T-helper 2 cell treated with Interferon-gamma antibody and Interleukin-4, amounts not matched to agents 5 μg/mL and 100 μg/mL, for 36 hours (primary cell): ENCODE measurements around the gene SH3BGR.

Experiments
- DNase-seq: peaks from one replicate; pipeline ENCODE4 v3.0.0; 2021; ENCODE audit warnings: low spot score
- H3K27ac Mint-ChIP-seq: one replicate; pipeline ENCODE4 v1.8.0; 2021; ENCODE audit warnings: mild to moderate bottlenecking, mixed read lengths
- H3K27me3 Mint-ChIP-seq: one replicate; pipeline ENCODE4 v1.8.0; 2021; ENCODE audit warnings: low read depth, mixed read lengths
- H3K36me3 Mint-ChIP-seq: one replicate; pipeline ENCODE4 v1.8.0; 2021; ENCODE audit warnings: low read depth, mixed read lengths
- H3K4me1 Mint-ChIP-seq: one replicate; pipeline ENCODE4 v1.8.0; 2021; ENCODE audit warnings: low read depth, mixed read lengths
- H3K4me3 Mint-ChIP-seq: one replicate; pipeline ENCODE4 v1.8.0; 2022; ENCODE audit warnings: mild to moderate bottlenecking, moderate library complexity, mixed read lengths
- H3K9me3 Mint-ChIP-seq: one replicate; pipeline ENCODE4 v1.8.0; 2021; ENCODE audit warnings: mixed read lengths

Gene SH3BGR

GRCh38 chr21:39511102-39511501 is 59.3 kb downstream of the SH3BGR start:
- Mint-ChIP-seq H3K36me3 (no peaks in the 10 kb centered on the region), H3K4me1 (no peaks in the 10 kb centered on the region), H3K27ac (no peak overlapping the region), H3K9me3 (no peaks in the 10 kb centered on the region), H3K27me3 (no peaks in the 10 kb centered on the region), H3K4me3 (no peak overlapping the region)
- no peak for DNase-seq

- Mint-ChIP-seq H3K4me1 (peaks cover 2% of the 10 kb centered on the region), H3K27ac (no peak overlapping the region), H3K36me3 (no peaks in the 10 kb centered on the region), H3K9me3 (no peaks in the 10 kb centered on the region), H3K4me3 (no peak overlapping the region), H3K27me3 (peaks cover 3% of the 10 kb centered on the region)
- DNase-seq: no peak
Observed at GRCh38 chr21:39513735-39514134, 62.0 kb downstream of the SH3BGR start.

GRCh38 chr21:39515684-39516472 is 64.1 kb downstream of the SH3BGR start:
- Mint-ChIP-seq H3K27ac (no peak overlapping the region), H3K36me3 (no peaks in the 10 kb centered on the region), H3K27me3 (peaks cover 3% of the 10 kb centered on the region), H3K4me3 (no peak overlapping the region), H3K4me1 (peaks cover 2% of the 10 kb centered on the region), H3K9me3 (no peaks in the 10 kb centered on the region)
- no peak for DNase-seq

- H3K27me3 Mint-ChIP-seq: peaks cover 5% of the 10 kb centered on the region
- no peak overlapping the region for H3K27ac Mint-ChIP-seq
- no peaks in the 10 kb centered on the region for H3K9me3 Mint-ChIP-seq
- peak; percentile 10 for DNase-seq
- peaks cover 2% of the 10 kb centered on the region for H3K4me1 Mint-ChIP-seq
- no peaks in the 10 kb centered on the region for H3K36me3 Mint-ChIP-seq
- H3K4me3 Mint-ChIP-seq: no peak overlapping the region
Observed at GRCh38 chr21:39518055-39518846, 66.5 kb downstream of the SH3BGR start.

- H3K36me3 Mint-ChIP-seq: no peaks in the 10 kb centered on the region
- peaks cover 2% of the 10 kb centered on the region for H3K4me1 Mint-ChIP-seq
- peaks cover 5% of the 10 kb centered on the region for H3K27me3 Mint-ChIP-seq
- H3K4me3 Mint-ChIP-seq: no peak overlapping the region
- no peak overlapping the region for H3K27ac Mint-ChIP-seq
- H3K9me3 Mint-ChIP-seq: no peaks in the 10 kb centered on the region
- no peak for DNase-seq
Observed at GRCh38 chr21:39518847-39519210, 67.1 kb downstream of the SH3BGR start.

GRCh38 chr21:39519835-39520234 is 68.1 kb downstream of the SH3BGR start:
- Mint-ChIP-seq H3K4me1 (peaks cover 2% of the 10 kb centered on the region), H3K9me3 (no peaks in the 10 kb centered on the region), H3K4me3 (no peak overlapping the region), H3K27ac (no peak overlapping the region), H3K36me3 (no peaks in the 10 kb centered on the region), H3K27me3 (peaks cover 5% of the 10 kb centered on the region)
- DNase-seq: no peak

- H3K27me3 Mint-ChIP-seq: peaks cover 6% of the 10 kb centered on the region
- no peaks in the 10 kb centered on the region for H3K9me3 Mint-ChIP-seq
- DNase-seq: no peak
- no peak overlapping the region for H3K4me3 Mint-ChIP-seq
- H3K4me1 Mint-ChIP-seq: no peaks in the 10 kb centered on the region
- no peaks in the 10 kb centered on the region for H3K36me3 Mint-ChIP-seq
- H3K27ac Mint-ChIP-seq: no peak overlapping the region
Observed at GRCh38 chr21:39523399-39523798, 71.6 kb downstream of the SH3BGR start.

- no peak for DNase-seq
- Mint-ChIP-seq H3K9me3 (no peaks in the 10 kb centered on the region), H3K4me3 (no peak overlapping the region), H3K27ac (no peak overlapping the region), H3K36me3 (no peaks in the 10 kb centered on the region), H3K27me3 (peaks cover 7% of the 10 kb centered on the region), H3K4me1 (no peaks in the 10 kb centered on the region)
Observed at GRCh38 chr21:39523915-39524314, 72.1 kb downstream of the SH3BGR start.

GRCh38 chr21:39525129-39525528 is 73.4 kb downstream of the SH3BGR start:
- DNase-seq: no peak
- Mint-ChIP-seq H3K4me1 (no peaks in the 10 kb centered on the region), H3K27me3 (peaks cover 7% of the 10 kb centered on the region), H3K4me3 (no peak overlapping the region), H3K36me3 (no peaks in the 10 kb centered on the region), H3K27ac (no peak overlapping the region), H3K9me3 (no peaks in the 10 kb centered on the region)

GRCh38 chr21:39525601-39526000 is 73.8 kb downstream of the SH3BGR start:
- DNase-seq: no peak
- Mint-ChIP-seq H3K36me3 (no peaks in the 10 kb centered on the region), H3K27ac (no peak overlapping the region), H3K4me1 (no peaks in the 10 kb centered on the region), H3K9me3 (no peaks in the 10 kb centered on the region), H3K4me3 (no peak overlapping the region), H3K27me3 (peaks cover 7% of the 10 kb centered on the region)

- Mint-ChIP-seq H3K27me3 (peaks cover 7% of the 10 kb centered on the region), H3K36me3 (no peaks in the 10 kb centered on the region), H3K4me3 (no peak overlapping the region), H3K27ac (no peak overlapping the region), H3K9me3 (no peaks in the 10 kb centered on the region), H3K4me1 (no peaks in the 10 kb centered on the region)
- no peak for DNase-seq
Observed at GRCh38 chr21:39527067-39527595, 75.4 kb downstream of the SH3BGR start.

GRCh38 chr21:39527664-39528381 is 76.1 kb downstream of the SH3BGR start:
- H3K9me3 Mint-ChIP-seq: no peaks in the 10 kb centered on the region
- no peaks in the 10 kb centered on the region for H3K36me3 Mint-ChIP-seq
- peaks cover 7% of the 10 kb centered on the region for H3K27me3 Mint-ChIP-seq
- no peaks in the 10 kb centered on the region for H3K4me1 Mint-ChIP-seq
- H3K4me3 Mint-ChIP-seq: no peak overlapping the region
- no peak for DNase-seq
- no peak overlapping the region for H3K27ac Mint-ChIP-seq

- no peak overlapping the region for H3K27ac Mint-ChIP-seq
- no peaks in the 10 kb centered on the region for H3K9me3 Mint-ChIP-seq
- DNase-seq: no peak
- H3K27me3 Mint-ChIP-seq: peaks cover 5% of the 10 kb centered on the region
- H3K36me3 Mint-ChIP-seq: no peaks in the 10 kb centered on the region
- no peaks in the 10 kb centered on the region for H3K4me1 Mint-ChIP-seq
- no peak overlapping the region for H3K4me3 Mint-ChIP-seq
Observed at GRCh38 chr21:39529026-39529425, 77.3 kb downstream of the SH3BGR start.

- Mint-ChIP-seq H3K4me3 (no peak overlapping the region), H3K9me3 (no peaks in the 10 kb centered on the region), H3K4me1 (no peaks in the 10 kb centered on the region), H3K27me3 (peaks cover 5% of the 10 kb centered on the region), H3K36me3 (no peaks in the 10 kb centered on the region), H3K27ac (no peak overlapping the region)
- no peak for DNase-seq
Observed at GRCh38 chr21:39531064-39531463, 79.3 kb downstream of the SH3BGR start.
